Ascending aorta (tissue), 2 donors: ENCODE results near the gene SAMD14. TPM values are rescaled to one million over a fixed set of nuclear protein-coding genes. Genes with fewer than 3 reads are reported as not detected.

Experiments
- DNase-seq, 2 donors: peaks; one replicate each; pipeline ENCODE4 v3.0.0-alpha.2; 2019; ENCODE audit warnings: low spot score in 2 of 2
- H3K27ac ChIP-seq, 2 donors: fragments of 200-600 bp; sonication (generic); one replicate each; pipeline ENCODE4 v1.5.1; 2016 to 2017; ENCODE audit warnings: mild to moderate bottlenecking in 1 of 2
- H3K27me3 ChIP-seq: fragments of 200-600 bp; sonication (generic); one replicate; pipeline ENCODE4 v1.5.1; 2017
- H3K36me3 ChIP-seq, 2 donors: fragments of 200-600 bp; sonication (generic); one replicate each; pipeline ENCODE4 v1.5.1; 2016
- H3K4me1 ChIP-seq, 2 donors: fragments of 200-600 bp; sonication (generic); one replicate each; pipeline ENCODE4 v1.5.1; 2016 to 2017; ENCODE audit warnings: mild to moderate bottlenecking in 1 of 2
- H3K4me3 ChIP-seq, 2 donors: fragments of 200-600 bp; sonication (generic); one replicate each; pipeline ENCODE4 v1.5.1; 2016 to 2017; ENCODE audit warnings: mild to moderate bottlenecking in 1 of 2
- H3K9me3 ChIP-seq, 2 donors: fragments of 200-600 bp; sonication (generic); one replicate each; pipeline ENCODE4 v1.5.1; 2016
- CTCF ChIP-seq, 3 experiments: fragments of 200-600 bp in 2 of 3; fragments of 450-650 bp in 1 of 3; sonication (generic) in 2 of 3; IDR thresholded peaks; one replicate each; pipeline ENCODE4 v1.5.1; 2016 to 2019; ENCODE audit warnings: antibody characterized with exemption in 3 of 3, mild to moderate bottlenecking in 1 of 3, moderate library complexity in 1 of 3
- intact Hi-C: fragments of 100-400 bp; cut with DNase I; formaldehyde crosslinking; loops from one replicate; pipeline ENCODE4 v1.15.1; 2023
- total RNA-seq: library from RNA; depleted of rRNA; stranded (reverse); fragments of >200 nt; gene quantifications from one replicate; pipeline ENCODE4 v1.1.0, GENCODE V29; 2016

SAMD14 gene
- total RNA-seq, 1 donor from 2014 or later = 3.2 TPM

- peak overlapping the region; percentile 97 to 99 for H3K27ac ChIP-seq
- H3K9me3 ChIP-seq = no peaks in the 10 kb centered on the region
- H3K36me3 ChIP-seq = peaks cover 5 to 14% of the 10 kb centered on the region in 2 donors
- peaks cover 26 to 49% of the 10 kb centered on the region in 2 donors for H3K4me1 ChIP-seq
- H3K27me3 ChIP-seq = no peaks in the 10 kb centered on the region
- DNase-seq = no peak
- no peak overlapping the region for H3K4me3 ChIP-seq
- no peak for TF ChIP-seq CTCF (IDR thresholded peaks at IDR 0.05)
- intact Hi-C loops = loop anchor here (5.0 kb wide), 1 partner anchor 63 kb away; no protein-coding TSS in a partner anchor
Observed at GRCh38 chr17:50175035-50175807, 45.3 kb upstream of the SAMD14 start.

GRCh38 chr17:50174444-50174843 is 44.5 kb upstream of the SAMD14 start:
- peak overlapping the region; percentile 97 to 99 for H3K27ac ChIP-seq
- intact Hi-C loops = no loop called here

GRCh38 chr17:50173335-50173941 is 43.5 kb upstream of the SAMD14 start:
- Histone ChIP-seq H3K36me3 (peaks cover 13 to 19% of the 10 kb centered on the region in 2 donors), H3K27ac (peak overlapping the region; percentile 97 to 99), H3K9me3 (no peaks in the 10 kb centered on the region), H3K4me1 (peaks cover 24 to 56% of the 10 kb centered on the region in 2 donors), H3K4me3 (no peak overlapping the region), H3K27me3 (no peaks in the 10 kb centered on the region)
- intact Hi-C loops = no loop called here
- DNase-seq = peak in 1 of 2 donors; percentile 88
- no peak for TF ChIP-seq CTCF (IDR thresholded peaks at IDR 0.05)

More at GRCh38 chr17:50174444-50174843, 44.5 kb upstream of the SAMD14 start:
- H3K4me1 ChIP-seq = peaks cover 26 to 54% of the 10 kb centered on the region in 2 donors
- no peak for DNase-seq
- no peaks in the 10 kb centered on the region for H3K9me3 ChIP-seq
- no peaks in the 10 kb centered on the region for H3K27me3 ChIP-seq
- peaks cover 10 to 19% of the 10 kb centered on the region in 2 donors for H3K36me3 ChIP-seq
- TF ChIP-seq CTCF (IDR thresholded peaks at IDR 0.05) = no peak
- no peak overlapping the region for H3K4me3 ChIP-seq

GRCh38 chr17:50172936-50173334 is 43.0 kb upstream of the SAMD14 start:
- DNase-seq = no peak
- intact Hi-C loops = no loop called here

GRCh38 chr17:50172130-50172529 is 42.2 kb upstream of the SAMD14 start:
- Histone ChIP-seq H3K27me3 (no peaks in the 10 kb centered on the region), H3K4me1 (peaks cover 25 to 53% of the 10 kb centered on the region in 2 donors), H3K27ac (peak overlapping the region; percentile 97 to 99), H3K36me3 (peaks cover 13 to 19% of the 10 kb centered on the region in 2 donors), H3K9me3 (no peaks in the 10 kb centered on the region), H3K4me3 (no peak overlapping the region)
- intact Hi-C loops = no loop called here
- TF ChIP-seq CTCF (IDR thresholded peaks at IDR 0.05) = no peak
- no peak for DNase-seq

More at GRCh38 chr17:50172936-50173334, 43.0 kb upstream of the SAMD14 start:
- Histone ChIP-seq H3K27me3 (no peaks in the 10 kb centered on the region), H3K27ac (peak overlapping the region; percentile 97 to 99), H3K4me1 (peaks cover 24 to 55% of the 10 kb centered on the region in 2 donors), H3K36me3 (peaks cover 13 to 19% of the 10 kb centered on the region in 2 donors), H3K9me3 (no peaks in the 10 kb centered on the region), H3K4me3 (no peak overlapping the region)
- TF ChIP-seq CTCF (IDR thresholded peaks at IDR 0.05) = no peak
